GM23248 (cell line): ENCODE measurements around the gene ECT2.

Source experiments
- EZH2 ChIP-seq: fragments of 200-600 bp; sonication (generic); IDR thresholded peaks from 2 replicates; pipeline ENCODE4 v1.6.1; 2018; ENCODE audit warnings: antibody characterized with exemption, mild to moderate bottlenecking; ENCODE audit not compliant: insufficient read depth, poor library complexity, severe bottlenecking
- EZH2phosphoT487 ChIP-seq: fragments of 200-600 bp; sonication (generic); IDR thresholded peaks from 2 replicates; pipeline ENCODE4 v1.6.1; 2018; ENCODE audit warnings: antibody characterized with exemption, moderate library complexity, mild to moderate bottlenecking, low read depth; ENCODE audit not compliant: insufficient read depth

GRCh38 chr3:172814738-172815137, 64.2 kb downstream of the ECT2 start:
- TF ChIP-seq EZH2phosphoT487 = no peak
- TF ChIP-seq EZH2 = no peak
